ENCODE results near the gene WIPI1.

WIPI1 gene

DNA sequence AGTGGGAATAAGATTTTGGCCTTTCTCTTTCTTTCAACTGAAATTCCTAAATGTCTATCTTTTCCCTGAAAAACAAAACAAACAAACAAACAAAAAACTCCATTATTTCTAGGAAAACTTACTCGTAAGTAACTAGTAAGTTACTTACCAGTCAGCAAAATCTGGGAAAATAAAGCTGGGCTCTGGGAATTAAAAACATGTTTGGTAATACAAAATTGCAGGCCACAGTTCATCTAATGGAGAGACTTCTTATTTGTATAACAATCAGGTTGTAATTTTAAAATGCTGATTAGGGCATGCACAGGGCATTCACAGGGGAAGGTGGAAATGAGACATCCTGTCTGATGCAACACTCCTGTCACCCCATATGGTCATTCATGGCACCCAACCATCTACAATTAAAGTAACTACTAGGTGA lies 3.8 kb upstream of the WIPI1 start:
- DNase-seq (ENCODE audit: low read depth in 2 of 2): no peak

DNA sequence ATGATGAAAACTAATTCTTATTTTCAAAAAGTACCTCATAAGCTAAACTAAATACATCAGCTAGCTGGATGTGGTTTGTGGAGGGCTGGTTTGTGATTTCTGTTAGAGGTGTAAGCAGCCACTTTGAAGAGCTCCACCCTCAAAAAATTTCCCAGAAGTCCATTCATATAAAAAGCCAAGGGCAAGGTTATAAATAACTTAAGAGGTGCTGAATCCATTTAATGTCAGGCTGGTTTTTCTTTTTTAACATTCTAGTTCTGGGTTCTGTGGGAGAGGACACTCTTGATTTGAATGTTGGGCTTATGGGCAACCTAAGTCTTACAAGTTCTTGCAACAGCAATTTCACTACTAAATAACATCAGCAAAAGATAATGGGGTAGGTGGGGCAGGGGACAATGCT lies 3.4 kb upstream of the WIPI1 start:
- no peak for DNase-seq (ENCODE audit: low read depth in 2 of 2)

DNA sequence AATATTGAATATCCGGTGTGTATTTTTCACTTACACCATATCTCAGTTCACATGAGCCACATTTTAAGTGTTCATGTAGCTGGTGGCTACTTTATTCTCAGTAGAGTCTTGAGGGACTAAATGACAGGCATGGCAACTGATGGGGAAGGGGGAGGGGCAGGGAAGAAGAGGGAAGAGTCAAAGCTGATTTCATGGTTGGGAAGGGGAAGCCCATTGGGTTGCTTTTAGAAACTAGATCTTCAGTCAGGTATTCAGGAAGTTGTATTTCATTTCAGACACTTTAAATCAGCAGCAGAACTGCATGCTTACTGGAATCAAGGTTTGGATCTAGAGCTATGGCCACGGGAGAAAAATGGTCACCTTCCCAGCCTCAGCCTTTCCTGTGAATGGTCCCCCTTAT lies 2.9 kb upstream of the WIPI1 start:
- DNase-seq (ENCODE audit: low read depth in 2 of 2): no peak

DNA sequence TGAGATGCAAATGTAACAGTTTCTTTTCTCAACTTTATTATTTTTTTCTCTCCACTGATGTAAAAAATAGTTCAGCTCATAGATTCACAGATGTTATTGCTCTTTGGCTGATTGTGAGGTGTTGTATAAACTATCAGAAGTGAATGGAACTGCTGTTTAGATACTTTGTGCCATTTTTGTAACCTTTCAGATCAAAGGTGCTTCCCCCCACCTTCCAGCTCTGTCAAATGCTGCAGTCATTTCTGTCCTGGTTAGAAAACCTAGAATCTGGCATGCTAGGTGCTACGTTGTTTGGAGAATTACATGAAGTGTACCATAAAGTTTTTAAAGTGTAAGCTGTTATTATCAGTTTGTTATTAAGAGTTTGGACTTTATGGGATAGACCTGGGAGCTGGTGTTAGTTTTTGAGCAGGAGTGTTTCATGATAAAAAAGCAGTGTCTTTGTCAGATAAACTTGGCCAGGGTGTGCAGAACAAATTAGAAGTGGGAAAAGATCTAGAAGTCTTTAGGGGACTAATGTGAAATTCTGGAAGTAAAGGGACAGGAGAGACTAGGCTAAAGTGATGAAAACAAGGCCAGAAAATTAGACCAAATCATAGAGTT lies 1.8 kb upstream of the WIPI1 start:
- DNase-seq (ENCODE audit: low read depth in 2 of 2): no peak

DNA sequence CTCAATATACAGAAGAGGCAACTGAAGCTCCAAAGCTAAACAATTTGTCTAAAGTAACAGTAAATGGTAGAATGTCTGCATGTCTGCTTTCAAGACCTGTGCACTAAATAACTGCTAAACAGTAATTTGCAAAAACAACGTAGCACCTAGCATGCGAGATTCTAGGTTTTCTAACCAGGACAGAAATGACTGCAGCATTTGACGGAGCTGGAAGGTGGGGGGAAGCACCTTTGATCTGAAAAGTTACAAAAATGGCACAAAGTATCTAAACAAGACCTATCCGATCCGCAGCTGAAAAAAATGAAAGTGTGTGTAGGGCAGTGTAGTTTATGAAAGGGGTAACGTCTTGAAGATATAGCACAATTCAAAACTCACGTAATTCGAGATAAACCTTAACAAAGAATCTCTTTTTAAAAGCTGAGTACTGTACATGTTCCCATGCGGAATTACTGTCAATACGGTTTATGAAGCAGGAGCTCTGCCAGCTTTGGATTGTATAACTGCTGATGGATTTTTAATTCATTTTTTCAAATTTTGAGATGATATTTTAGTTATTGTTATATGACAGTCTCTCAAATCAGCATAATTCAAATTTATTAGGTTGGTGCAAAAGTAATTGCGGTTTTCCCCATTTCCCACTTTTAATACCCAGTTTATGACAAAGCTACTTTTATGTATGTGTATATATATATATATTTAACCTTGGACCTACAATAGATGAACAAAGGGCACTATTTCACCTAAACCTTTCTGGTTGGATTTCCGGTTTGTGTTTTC lies 1.2 kb upstream of the WIPI1 start:
- no peak for DNase-seq (ENCODE audit: low read depth in 2 of 2)

DNA sequence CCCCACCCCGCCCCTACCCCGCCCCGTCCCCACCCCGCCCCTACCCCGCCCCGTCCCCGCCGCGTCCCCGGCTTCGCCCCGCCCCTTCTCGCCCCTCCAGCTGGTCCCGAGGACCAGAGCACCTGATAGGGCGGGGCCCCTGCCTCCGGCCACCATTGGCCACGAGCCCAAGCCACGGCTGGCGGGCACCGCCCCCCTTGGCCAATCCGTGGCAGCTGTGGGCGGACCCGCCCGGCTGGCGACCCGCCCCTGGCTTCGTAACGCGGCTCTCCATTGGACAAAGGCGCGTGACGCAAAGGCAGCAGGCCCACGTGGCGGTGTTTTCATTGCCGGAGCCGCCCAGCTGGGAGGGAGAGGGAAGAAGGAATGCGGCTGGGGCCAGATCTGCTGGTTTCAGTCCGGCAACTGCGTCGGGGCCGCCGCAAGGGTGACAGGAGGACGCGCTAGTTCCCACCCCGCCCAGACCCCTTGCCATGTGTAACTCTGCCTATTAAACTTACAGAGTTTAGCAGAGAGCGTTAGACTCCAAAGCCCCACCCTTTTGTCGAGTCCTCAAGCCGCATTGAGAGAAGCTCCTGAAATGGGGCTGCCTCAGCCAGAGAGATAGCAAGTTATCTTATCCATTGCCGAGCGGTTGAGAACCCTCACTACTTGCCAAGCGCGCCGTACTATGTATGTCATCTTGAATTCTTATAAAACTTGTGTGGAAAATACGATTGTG lies 403 bp upstream of the WIPI1 start:
- DNase-seq (ENCODE audit: low read depth in 2 of 2): peak; percentile 94 to 96

DNA sequence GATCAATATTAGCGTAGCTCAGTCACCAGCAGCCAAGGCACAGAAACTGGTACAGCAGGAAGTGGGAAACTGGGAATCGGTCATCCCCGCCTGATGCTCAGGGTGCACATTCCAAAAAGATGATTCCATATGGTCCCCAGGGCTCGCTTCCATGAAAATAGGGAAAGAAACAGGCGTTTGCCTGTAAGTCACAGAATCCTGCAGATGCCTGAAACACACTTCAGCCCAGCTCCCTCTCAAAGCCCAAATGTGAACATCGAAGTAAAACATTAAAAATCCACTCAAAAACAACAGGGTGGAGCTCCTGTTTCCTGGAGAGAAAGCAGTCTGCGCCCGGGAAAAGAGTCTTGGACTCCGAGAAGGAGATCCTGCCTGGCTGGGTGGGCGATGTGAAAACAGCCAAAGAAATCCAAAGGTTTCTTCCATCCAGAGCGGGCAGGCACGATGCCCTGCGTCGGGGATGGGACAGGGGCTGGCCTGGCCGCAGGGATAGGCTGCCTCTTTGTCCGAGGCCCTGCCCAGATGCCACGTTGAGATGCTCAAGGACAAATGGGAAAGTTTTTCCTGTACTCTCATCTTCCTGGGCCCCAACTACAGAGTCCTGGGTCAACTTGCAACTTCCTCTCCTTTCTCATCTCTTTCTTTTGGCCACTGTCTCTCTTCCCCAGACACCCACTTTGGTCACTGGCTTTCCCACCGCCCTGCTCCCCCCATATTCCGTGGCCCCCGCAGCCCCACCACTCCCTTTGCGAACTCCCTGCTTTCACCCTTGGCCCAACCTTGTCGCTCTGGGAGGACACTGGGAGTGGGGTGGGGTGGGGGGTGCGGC lies 743 bp downstream of the WIPI1 start:
- no peak for DNase-seq (ENCODE audit: low read depth in 2 of 2)

DNA sequence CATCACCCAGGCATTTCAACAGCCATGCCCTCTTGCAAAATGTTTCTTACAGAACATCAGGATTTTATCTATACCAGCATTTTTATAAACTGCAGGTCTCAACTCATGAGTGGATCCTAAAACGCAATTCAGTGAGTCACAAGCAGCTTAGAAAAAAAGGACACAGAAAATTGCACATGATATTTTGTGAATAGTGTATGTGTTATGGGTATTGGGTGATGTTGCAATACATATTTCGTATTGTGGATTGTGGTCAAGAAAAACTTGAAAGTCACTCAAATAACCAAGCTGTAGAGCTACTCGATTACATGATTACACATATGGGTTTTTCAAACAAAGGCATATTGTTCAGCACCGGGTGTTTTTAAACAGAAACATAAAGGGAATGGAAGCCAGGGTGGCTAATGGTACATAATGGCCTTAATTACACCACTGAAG lies 1.4 kb downstream of the WIPI1 start:
- DNase-seq (ENCODE audit: low read depth in 2 of 2): no peak

DNA sequence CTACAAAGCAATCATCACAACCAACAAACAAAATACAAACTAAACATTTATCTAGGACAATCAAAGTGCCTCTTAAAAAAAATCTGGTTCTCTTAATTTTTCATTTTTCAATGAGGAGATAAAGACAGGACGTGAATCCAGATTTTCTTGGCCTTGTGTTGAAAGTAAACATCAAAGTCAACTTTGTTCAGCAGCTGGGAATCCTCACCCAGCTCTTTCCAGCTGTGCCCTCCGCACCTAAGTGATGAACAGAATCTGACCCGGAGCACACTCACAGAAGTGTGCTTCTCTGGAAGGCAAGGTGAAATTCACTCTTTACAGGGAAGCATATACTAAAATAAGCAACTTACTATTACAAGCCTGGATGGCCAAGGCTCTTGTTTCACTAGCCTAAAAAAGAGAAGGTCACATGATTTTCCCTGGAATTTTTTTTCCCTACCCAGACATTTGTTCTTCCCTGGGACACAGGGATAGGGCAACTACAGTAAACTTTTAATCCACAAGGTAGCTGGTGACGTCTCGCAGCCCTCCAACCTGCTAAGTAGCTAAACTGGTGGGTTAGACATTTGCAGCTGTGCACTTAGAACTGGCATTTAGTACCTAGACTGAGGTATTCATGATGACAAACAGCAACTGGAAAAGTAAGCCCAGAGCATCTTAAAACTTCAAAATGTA lies 3.2 kb downstream of the WIPI1 start:
- no peak for DNase-seq (ENCODE audit: low read depth in 2 of 2)

DNA sequence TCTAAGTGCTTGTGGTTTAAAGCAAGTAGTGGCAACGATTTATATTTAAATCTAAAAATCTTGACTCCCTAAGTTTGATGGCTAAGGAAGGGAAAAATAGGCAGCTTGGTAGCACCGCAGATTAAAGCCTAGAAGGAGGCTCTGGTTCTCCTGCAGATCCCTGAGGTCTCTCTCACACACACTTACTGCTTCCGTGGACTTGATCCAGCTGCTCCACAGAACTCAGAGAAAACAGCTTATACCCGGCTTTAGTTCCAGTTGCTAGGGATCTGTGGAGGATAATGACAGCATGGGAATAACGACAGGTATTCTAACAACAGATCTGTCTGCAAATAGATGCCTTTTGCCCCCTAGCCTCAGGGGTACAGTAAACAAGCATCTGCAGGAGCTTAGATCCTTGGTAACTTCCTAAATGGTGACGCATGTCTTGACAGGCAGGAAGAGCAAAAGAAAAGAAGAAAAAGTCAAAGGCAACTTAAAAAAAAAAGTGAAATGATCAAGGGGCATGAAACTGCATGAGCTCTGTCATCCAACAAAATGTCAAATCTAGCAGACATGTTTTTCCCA lies 4.5 kb downstream of the WIPI1 start:
- no peak for DNase-seq (ENCODE audit: low read depth in 2 of 2)

DNA sequence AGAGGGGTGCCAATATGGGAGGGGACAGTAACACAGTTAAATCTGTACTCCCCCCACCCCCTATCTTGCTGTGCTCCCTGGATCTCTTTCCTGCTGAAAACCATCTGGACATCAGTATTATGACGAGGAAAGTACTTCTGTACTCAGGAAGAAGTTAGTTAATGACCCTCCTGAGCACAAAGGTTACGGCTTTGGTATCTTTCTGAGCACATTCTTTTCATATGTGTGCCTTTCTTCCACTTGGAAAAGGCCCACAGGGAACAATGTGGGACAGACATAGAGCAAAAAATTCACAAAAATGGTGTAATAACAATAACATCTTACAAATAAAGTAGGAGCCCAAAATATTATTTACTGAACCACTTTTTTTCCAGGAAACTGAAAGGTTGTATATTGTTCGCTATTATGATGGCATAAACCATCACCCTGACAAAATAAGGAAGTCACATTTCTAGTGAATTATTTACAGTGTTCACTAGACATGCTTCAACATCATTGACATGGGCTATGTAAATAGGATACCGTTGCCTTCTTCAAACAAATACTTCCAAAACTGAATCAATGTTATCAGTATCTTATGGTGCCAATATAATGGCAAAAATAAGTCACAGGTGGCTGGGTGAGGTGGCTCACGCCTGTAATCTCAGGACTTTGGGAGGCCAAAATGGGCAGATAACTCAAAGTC lies 5.5 kb downstream of the WIPI1 start:
- no peak for DNase-seq (ENCODE audit: low read depth in 2 of 2)

DNA sequence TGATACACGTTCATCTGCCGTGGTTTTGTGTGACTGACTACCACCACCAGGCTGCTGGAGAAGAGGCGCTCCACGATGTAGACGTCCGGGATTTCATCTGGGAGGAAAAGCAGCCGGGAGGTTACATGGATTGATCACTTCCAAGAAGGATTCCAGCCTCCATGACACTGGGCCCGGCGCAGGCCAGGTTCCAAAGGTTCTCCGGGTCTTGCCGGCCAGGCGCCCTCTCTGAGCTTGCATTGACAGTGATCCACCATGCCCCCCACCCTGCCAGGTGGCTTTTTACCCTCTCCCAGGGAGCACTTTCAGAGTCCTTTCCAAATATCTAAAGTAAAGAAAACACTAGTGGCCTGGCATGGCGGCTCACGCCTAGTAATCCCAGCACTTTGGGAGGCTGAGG lies 6.5 kb downstream of the WIPI1 start:
- no peak for DNase-seq (ENCODE audit: low read depth in 2 of 2)

DNA sequence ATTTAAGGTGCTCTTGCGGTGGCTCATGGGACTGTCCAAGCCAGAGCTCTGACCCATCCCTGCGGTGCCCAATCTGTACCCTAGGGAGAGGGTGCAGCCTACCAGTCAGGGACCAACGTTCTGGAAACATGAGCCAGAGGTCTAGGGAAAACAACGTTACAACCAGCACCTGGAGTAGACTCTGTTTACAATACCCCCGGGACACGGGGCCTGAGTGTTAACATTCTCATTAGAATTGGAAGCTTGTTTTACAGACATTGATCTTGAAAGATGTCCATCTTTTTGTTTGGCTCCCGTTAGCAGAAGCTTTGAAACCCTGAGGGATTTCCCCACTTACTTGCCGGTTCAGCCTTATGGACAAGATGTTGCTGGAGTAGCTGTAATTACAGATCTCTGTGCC lies 6.9 kb downstream of the WIPI1 start:
- DNase-seq (ENCODE audit: low read depth in 2 of 2): no peak

DNA sequence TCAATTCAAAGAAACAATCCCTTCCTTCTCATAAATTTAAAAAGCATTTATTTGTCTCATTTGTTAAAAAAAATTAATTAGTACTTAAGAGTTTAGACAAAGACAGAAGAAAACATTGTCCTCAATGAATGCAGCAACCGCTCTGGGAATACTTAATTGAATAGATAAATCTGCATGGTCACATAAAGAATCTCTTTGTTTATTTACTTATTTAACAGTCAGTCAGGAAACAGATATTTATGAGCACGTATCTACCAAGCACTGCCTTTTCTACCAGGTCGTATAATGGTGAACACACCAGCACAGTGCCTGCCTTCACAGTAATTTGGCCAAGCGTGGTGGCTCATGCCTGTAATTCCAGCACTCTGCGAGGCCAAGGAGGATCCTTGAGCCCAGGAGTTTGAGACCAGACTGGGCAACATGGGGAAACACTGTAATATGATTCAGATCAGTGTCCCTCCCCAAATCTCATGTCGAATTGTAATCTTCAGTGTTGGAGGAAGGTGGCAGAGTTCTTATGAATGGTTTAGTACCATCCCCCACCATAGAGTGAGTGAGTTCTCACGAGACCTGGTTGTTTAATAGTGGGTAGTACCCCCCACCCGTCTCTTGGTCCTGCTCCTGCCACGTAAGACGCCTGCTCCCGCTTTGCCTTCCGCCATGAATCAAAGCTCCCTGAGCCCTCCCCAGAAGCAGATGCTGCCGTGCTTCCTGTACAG lies 8.1 kb downstream of the WIPI1 start:
- DNase-seq (ENCODE audit: low read depth in 2 of 2): no peak

DNA sequence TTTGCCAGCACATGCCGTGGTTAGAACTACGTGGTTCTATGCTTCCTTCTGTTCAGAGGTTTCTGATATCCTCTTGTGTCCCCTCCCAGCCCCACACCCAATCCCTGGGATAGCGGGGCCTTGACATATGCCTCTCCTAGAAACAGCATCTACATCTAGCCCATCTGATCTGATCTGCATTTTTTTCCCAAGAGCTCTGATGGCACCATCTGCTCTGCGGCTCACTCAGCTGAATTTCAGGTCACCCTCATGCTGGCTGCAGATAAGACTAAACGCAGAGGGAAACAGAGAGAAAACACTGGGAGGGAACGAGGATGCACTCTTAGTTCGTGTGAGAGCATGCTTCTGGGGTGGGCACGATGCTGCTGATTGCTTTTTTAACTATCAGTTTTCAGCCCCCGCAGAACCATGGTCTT lies 10.7 kb downstream of the WIPI1 start:
- DNase-seq (ENCODE audit: low read depth in 2 of 2): no peak

DNA sequence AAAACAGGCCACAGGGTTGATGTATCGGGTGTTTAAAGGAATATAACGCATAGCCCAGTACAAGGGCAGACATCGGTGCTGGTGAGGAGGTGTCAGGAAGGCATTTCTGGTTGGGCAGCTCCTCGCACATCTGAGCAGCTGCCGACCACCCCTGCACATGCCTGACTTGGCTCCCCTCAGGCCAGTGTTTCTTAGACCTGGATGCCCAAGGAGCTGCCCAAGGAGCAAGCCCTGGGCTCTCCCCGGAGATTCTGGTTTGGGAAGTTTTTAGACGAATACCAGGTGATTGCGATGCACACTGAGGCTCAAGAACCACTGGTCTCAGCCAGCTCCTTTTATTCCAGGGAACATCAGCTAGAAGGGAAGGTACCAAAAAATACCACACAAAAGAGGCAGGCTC lies 11.6 kb downstream of the WIPI1 start:
- no peak for DNase-seq (ENCODE audit: low read depth in 2 of 2)

DNA sequence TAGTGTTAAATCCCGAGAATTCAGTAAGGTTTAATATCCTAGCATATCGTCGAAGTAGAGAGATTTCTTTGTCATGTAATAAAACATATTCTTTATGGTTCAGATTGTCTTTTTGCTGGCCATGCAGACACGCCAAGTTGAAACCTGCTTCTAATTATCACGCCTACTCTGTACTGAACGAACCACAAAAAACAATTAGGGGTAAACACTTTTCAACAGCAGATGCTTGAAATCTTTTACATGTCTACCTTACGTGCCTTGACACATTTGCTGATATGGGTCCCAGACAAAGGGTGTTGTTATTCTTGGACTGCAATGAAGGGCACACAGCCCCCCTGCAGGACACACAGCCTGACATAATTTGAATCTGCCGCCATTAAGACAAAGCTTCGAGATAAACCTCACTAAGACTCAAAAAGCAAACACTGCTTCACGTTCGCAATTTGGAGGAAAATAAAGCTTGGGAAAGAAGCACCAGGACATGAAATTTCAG lies 13.3 kb downstream of the WIPI1 start:
- no peak for DNase-seq (ENCODE audit: low read depth in 2 of 2)

DNA sequence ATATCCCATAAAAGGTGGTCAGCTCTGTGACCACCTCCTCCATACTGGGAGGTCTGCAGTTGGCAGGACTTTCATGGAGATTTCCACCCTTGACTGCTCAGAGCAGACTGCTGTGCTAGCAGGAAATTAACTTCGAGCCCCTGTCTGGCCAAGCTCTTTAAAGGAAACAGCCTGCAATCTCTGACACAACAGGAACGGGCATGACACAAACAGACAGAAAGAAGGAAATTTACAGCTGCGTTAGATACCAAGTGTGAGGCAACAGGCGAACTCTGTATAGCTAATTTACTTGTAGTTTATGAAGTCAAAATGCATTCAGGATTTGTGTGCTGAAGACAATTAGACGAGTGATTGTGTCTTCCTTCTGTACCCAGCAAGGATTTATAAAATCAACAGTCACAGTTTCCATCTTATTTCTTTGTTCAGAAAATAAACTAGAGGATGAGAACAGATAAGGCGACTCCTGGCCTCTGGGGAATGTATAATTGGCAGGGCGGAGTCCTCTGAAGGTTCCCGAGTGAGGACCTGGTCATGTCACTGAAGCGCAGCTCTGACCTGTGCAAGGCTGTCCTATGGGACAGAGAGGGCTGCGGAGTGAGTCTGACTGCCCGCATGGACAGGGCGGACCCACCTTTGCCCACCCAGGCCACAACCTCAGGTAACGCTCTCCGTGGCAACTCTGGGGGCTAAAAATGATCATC lies 16.1 kb downstream of the WIPI1 start:
- DNase-seq (ENCODE audit: low read depth in 2 of 2): no peak

DNA sequence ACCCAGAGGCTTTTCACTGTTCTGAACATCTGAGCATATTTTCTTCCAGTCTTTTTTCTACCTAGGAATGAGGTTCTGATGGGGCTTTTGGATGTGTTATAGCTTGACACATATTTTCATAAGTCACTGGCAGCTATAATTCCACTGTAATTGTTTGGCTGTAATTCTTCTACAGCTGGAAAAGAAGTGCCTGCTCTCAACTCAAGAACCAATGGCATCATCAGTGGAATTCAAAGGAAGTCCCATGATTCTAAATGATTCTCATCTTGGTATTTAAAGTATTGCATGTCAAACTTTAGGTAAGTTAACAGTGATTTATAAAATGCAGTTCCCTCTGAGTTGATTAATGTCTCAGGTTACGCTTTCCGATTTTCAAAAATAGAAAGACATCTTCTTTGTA lies 16.8 kb downstream of the WIPI1 start:
- no peak for DNase-seq (ENCODE audit: low read depth in 2 of 2)

Data from stimulated activated CD4-positive, alpha-beta T cell treated with anti-CD3 and anti-CD28 coated beads, Interleukin-12 subunit alpha, Interleukin-12 subunit beta, amount 100 ng/mL, for 24 hours (primary cell).